Fibroblast of pulmonary artery (primary cell): Measurements from ENCODE around the gene PACS2.

Source experiments
- DNase-seq: peaks from one replicate; pipeline ENCODE4 v3.0.0-alpha.2; 2010; ENCODE audit warnings: low read depth
- H3K4me3 ChIP-seq: replicated peaks from 2 replicates; pipeline ENCODE4 v1.5.1; 2011; ENCODE audit warnings: low read depth, mild to moderate bottlenecking, control low read depth, low read length, moderate library complexity
- TF ChIP-seq, protein P1 (sequence below): IDR thresholded peaks from 2 replicates; pipeline ENCODE4 v1.5.1; 2011; ENCODE audit warnings: mild to moderate bottlenecking, control low read depth, low read length, inconsistent platforms; ENCODE audit errors: missing control alignments

The PACS2 gene

GRCh38 chr14:105365101-105365500, 50.6 kb downstream of the PACS2 start:
- TF ChIP-seq, protein P1, sequence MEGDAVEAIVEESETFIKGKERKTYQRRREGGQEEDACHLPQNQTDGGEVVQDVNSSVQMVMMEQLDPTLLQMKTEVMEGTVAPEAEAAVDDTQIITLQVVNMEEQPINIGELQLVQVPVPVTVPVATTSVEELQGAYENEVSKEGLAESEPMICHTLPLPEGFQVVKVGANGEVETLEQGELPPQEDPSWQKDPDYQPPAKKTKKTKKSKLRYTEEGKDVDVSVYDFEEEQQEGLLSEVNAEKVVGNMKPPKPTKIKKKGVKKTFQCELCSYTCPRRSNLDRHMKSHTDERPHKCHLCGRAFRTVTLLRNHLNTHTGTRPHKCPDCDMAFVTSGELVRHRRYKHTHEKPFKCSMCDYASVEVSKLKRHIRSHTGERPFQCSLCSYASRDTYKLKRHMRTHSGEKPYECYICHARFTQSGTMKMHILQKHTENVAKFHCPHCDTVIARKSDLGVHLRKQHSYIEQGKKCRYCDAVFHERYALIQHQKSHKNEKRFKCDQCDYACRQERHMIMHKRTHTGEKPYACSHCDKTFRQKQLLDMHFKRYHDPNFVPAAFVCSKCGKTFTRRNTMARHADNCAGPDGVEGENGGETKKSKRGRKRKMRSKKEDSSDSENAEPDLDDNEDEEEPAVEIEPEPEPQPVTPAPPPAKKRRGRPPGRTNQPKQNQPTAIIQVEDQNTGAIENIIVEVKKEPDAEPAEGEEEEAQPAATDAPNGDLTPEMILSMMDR, result no peak
- no peak overlapping the region for H3K4me3 ChIP-seq
- DNase-seq, result no peak

DNA sequence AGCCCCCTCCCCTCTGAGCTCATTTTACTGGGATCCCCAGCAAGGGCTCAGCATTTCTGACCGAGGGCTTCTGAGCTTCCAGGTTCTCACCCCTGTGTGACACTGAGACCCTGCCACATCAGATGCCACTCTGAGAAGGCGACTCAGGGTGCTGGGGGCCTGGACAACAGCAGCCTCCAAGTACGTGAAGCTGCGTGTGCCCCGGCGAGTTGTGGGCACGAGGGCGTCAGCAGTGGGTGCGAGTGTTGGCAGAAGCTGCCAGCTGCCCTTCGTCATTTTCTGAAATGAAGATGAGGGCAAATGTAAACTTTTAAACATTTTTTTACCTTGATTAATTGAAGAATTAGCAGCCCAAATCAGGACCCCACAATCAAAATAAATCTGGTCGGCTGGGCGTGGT, 51.1 kb downstream of the PACS2 start:
- DNase-seq, result no peak
- TF ChIP-seq, protein P1, result no peak
- H3K4me3 ChIP-seq, result no peak overlapping the region

- no peak overlapping the region for H3K4me3 ChIP-seq
- no peak for DNase-seq
- TF ChIP-seq, protein P1, result no peak
Observed at GRCh38 chr14:105366386-105367074, 52.0 kb downstream of the PACS2 start.

GRCh38 chr14:105367116-105368031, 52.8 kb downstream of the PACS2 start:
- DNase-seq, result no peak
- TF ChIP-seq, protein P1, result no peak
- H3K4me3 ChIP-seq, result no peak overlapping the region

DNA sequence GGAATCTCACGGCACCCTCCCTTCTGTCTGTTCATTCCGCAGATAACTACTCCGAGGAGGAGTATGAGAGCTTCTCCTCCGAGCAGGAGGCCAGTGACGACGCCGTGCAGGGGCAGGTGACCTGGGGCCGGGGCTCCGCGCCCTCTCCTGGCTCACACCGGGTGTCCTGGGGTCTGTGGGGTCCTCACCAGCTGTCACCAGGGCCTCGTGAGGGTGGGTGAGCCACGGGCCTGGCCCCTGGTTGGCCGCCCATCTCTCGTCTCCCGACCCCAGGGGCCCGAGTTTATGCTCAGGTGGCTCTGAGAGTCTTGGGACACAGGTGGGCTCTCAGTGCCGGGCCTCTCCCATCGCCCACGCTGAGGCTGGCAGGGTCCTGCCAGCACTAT, 53.5 kb downstream of the PACS2 start:
- no peak for DNase-seq
- H3K4me3 ChIP-seq, result no peak overlapping the region
- TF ChIP-seq, protein P1, result no peak

GRCh38 chr14:105368426-105368825, 53.9 kb downstream of the PACS2 start:
- no peak overlapping the region for H3K4me3 ChIP-seq
- no peak for DNase-seq
- TF ChIP-seq, protein P1, result no peak
